C4-2B (cell line): ENCODE results near the gene SLC22A12.

ENCODE experiments used
- H3K27ac ChIP-seq: fragments of 450-650 bp; 2 replicates; pipeline ENCODE4 v1.5.1; 2017
- CTCF ChIP-seq: fragments of 450-650 bp; conservative IDR thresholded peaks from 2 replicates; pipeline ENCODE4 v1.5.1; 2017; ENCODE audit warnings: mild to moderate bottlenecking
- ZFX ChIP-seq: fragments of 450-650 bp; IDR thresholded peaks from 2 replicates; pipeline ENCODE4 v1.6.1; 2017

The SLC22A12 gene

GRCh38 chr11:64603411-64604110, 12.5 kb downstream of the SLC22A12 start:
- H3K27ac ChIP-seq = no peak overlapping the region
- TF ChIP-seq ZFX = no peak
- no peak for TF ChIP-seq CTCF

- TF ChIP-seq ZFX = no peak
- no peak for TF ChIP-seq CTCF
- H3K27ac ChIP-seq = no peak overlapping the region
These were observed 13.6 kb downstream of the SLC22A12 start for GRCh38 chr11:64604458-64605243.

GRCh38 chr11:64605244-64605560, 14.2 kb downstream of the SLC22A12 start:
- TF ChIP-seq CTCF (no peak), ZFX (no peak)
- no peak overlapping the region for H3K27ac ChIP-seq

- TF ChIP-seq ZFX (no peak), CTCF (no peak)
- H3K27ac ChIP-seq = no peak overlapping the region
These were observed 14.9 kb downstream of the SLC22A12 start for GRCh38 chr11:64605656-64606585.

- no peak for TF ChIP-seq ZFX
- no peak for TF ChIP-seq CTCF
- no peak overlapping the region for H3K27ac ChIP-seq
These were observed 15.9 kb downstream of the SLC22A12 start for GRCh38 chr11:64606796-64607380.

GRCh38 chr11:64607381-64607985, 16.5 kb downstream of the SLC22A12 start:
- no peak for TF ChIP-seq ZFX
- TF ChIP-seq CTCF = no peak
- H3K27ac ChIP-seq = no peak overlapping the region
